Tongue (tissue), 2 donors: ENCODE results near the gene ITGAL. TPM values are rescaled to one million over a fixed set of nuclear protein-coding genes. Genes with fewer than 3 reads are reported as not detected.
"Not testable (repeated sequence)": the region's sequence is repeated elsewhere in the genome, so short reads cannot be mapped to it uniquely, and the experiment has no call there.

ENCODE experiments used
- DNase-seq: peaks from one replicate; pipeline ENCODE4 v3.0.0-alpha.2; 2015
- total RNA-seq: library from RNA; depleted of rRNA; stranded (reverse); fragments of >200 nt; gene quantifications from one replicate; pipeline ENCODE4 v1.2.3, GENCODE V29; 2014

The ITGAL gene
- total RNA-seq, 1 donor from 2014 or later: 3.7 TPM

- no peak for DNase-seq
Observed at GRCh38 chr16:30457743-30458560, 14.6 kb upstream of the ITGAL start.

- DNase-seq: no peak
Observed at GRCh38 chr16:30458561-30459394, 13.8 kb upstream of the ITGAL start.

- DNase-seq: no peak
Observed at GRCh38 chr16:30459456-30459855, 13.1 kb upstream of the ITGAL start.

GRCh38 chr16:30461426-30461825 is 11.1 kb upstream of the ITGAL start:
- not testable (repeated sequence) for DNase-seq

- no peak for DNase-seq
Observed at GRCh38 chr16:30464078-30464477, 8.5 kb upstream of the ITGAL start.

DNA sequence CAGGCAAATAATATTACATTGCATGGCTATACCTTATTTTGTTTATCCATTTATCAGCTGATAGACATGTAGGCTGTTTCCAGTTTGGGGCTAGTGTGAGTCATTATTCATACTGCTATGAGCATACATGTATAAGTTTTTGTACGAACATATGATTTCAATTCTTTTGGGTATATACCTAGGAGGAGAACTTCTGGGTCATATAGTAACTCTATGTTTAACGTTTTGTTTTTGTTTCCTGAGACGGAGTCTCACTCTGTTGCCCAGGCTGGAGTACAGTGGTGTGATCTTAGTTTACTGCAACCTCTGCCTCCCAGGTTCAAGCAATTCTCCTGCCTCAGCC is 2.4 kb upstream of the ITGAL start:
- DNase-seq: no peak

DNA sequence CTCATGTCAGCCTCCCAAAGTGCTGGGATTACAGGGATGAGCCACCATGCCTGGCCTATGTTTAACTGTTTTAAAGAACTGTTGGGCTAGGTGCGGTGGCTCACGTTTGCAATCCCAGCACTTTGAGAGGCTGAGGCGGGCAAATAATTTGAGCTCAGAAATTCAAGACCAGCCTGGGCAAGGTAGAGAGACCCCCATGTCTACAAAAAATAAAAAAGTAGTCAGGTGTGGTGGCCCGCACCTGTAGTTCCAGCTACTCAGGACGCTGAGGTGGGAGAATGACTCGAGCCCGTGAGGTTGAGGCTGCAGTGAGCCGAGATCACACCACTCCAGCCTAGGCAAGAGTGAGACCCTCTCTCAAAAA is 1.9 kb upstream of the ITGAL start:
- no peak for DNase-seq

- no peak for DNase-seq
Observed at GRCh38 chr16:30473231-30474073, 910 bp downstream of the ITGAL start.

- no peak for DNase-seq
Observed at GRCh38 chr16:30474074-30474452, 1.5 kb downstream of the ITGAL start.

- DNase-seq: no peak
Observed at GRCh38 chr16:30474684-30475083, 2.1 kb downstream of the ITGAL start.

DNA sequence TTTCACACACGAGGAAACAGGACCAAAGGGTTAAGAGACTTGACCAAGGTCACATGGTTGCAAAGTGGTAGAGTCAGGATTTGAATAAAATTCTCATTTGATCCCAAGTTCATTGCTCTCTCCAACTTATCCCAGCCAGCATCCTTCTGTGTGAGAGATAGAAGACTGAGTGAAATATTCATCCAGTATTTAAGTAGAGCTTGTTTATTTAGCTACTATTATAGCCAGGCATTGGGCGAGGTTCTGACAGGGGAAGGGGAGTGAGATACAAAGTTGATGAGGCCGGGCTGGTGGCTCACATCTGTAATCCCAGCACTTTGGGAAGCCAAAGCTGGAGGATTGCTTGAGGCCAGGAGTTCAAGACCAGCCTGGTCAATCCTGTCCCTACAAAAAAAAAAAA is 4.4 kb downstream of the ITGAL start:
- DNase-seq: no peak

- DNase-seq: not testable (repeated sequence)
Observed at GRCh38 chr16:30477773-30478172, 5.2 kb downstream of the ITGAL start.

DNA sequence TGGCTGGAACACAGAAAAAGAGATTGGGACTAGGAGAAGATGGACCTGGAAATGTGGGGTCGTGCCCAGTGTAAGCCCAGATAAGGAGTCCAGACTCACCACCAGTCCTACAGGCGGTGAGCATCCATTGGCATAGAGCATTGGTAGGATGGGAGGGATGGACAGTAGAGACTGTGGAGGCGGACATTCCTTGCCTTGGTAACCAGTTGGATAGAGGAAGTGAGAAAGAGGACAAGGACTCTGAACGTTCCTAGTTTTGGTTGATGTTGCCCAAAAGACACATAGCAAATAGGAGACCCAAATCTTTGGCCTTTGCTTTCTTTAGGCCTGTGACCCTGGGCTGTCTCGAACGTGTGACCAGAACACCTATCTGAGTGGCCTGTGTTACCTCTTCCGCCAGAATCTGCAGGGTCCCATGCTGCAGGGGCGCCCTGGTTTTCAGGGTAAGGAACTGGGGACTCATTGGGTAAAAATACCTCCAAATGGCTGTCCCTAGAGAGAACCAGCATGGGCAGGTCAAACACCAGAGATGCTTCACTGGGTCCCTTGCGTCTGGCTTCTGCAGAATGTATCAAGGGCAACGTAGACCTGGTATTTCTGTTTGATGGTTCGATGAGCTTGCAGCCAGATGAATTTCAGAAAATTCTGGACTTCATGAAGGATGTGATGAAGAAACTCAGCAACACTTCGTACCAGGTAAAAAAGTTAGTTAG is 6.4 kb downstream of the ITGAL start:
- DNase-seq: no peak

DNA sequence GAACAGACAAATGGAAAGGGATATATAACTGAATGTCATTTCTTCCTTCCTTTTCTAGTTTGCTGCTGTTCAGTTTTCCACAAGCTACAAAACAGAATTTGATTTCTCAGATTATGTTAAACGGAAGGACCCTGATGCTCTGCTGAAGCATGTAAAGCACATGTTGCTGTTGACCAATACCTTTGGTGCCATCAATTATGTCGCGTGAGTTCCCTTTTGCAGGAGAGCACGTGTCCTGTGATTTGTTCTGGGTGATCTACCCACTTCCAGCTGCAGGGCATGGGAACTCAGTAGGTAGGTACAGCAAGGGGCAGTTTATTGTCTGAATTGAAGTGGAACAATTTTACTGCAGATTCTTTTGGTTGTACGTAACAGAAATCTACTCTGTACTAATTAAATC is 8.8 kb downstream of the ITGAL start:
- DNase-seq: no peak

- DNase-seq: no peak
Observed at GRCh38 chr16:30482366-30482765, 9.8 kb downstream of the ITGAL start.

DNA sequence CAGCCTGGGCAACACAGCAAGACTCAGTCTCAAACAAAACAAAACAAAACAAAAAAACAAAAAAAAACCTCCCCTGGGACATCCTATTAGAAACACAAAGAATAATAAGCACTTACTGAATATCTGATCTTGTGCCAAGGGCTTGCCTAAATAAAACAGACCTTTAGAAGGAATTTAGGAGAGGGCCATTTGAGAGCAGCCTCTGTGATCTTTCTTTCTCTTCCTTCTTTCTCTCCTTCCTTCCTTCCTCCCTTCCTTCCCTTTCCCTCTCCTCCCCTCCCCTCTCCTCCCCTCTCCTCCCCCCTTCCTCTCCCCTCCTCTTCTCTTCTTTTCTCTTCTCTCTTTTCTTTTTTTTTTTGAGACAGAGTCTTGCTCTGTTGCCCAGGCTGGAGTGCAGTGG is 12.3 kb downstream of the ITGAL start:
- DNase-seq: no peak

DNA sequence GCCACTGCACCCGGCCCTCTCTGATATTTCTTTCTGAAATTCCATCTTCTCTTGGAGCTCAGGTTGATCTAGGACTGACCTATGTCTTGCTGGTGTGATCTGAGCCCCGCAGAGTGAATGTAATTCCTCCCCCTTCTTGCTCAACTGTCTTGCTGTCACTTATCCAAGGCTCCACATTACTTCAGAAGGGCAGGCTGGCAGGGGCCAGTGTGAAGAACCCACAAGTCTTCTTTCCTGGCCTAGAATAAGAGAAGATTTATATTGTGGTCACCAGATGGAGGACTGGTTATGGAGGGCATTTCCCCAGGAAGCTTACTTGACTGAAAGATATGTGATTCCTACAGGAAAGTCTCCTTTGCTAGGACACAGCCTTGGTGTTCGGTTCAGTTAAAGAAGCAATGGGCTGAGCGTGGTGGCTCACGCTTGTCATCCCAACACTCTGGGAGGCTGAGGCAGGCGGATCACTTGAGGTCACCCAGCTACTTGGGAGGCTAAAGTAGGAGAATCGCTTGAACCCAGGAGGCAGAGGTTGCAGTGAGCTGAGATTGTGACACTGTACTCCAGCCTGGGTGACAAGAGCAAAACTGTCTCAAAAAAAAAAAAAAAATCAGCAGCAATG is 13.4 kb downstream of the ITGAL start:
- DNase-seq: no peak

DNA sequence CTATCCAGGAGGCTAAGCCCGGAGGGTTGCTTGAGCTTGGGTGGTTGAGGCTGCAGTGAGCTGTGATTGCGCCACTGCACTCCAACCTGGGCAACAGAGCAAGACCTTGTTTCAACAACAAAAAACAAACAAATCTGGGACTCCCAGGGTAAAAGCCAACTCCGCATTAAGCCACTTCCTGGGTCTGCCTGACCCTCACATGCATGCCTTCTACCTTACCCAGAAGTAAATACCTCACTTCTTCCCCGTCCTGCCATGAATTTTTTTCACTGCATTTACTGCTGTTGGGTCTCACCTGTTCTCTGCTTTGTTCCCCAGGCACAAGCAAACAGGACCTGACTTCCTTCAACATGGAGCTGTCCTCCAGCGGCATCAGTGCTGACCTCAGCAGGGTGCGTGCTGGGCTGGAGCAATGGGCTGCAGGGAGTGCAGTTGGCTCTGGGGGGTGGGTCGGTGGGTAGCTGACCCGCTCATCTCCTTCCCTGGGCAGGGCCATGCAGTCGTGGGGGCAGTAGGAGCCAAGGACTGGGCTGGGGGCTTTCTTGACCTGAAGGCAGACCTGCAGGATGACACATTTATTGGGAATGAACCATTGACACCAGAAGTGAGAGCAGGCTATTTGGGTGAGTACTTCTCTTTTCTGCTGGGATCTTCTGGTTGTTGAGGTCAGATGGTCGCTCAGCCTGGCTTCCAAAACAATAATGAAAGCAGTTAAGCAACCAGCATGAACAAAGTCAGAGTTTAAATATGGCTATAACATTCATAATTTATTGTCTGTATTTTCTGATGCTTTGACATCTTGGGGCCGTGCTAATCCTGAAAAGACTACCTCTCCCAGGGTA is 16.4 kb downstream of the ITGAL start:
- no peak for DNase-seq

DNA sequence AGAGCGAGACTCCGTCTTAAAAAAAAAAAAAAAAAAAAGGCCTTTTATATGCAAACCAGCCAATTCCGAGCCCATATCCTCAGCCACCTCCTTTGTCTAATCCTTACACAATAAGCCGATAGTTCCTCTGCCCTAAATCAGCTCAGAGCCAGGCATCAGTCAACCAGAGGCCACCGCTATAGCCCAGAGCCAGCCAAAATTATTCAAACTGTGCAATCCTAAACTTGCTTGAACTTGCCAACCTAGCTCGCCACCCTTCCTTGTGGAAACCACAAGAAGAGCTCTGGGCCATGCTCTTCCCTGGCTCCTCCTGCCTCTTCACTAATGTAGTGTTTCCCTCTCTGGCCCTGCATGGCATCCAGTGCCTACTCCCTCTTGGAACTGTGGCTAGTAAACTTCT is 17.7 kb downstream of the ITGAL start:
- no peak for DNase-seq

DNA sequence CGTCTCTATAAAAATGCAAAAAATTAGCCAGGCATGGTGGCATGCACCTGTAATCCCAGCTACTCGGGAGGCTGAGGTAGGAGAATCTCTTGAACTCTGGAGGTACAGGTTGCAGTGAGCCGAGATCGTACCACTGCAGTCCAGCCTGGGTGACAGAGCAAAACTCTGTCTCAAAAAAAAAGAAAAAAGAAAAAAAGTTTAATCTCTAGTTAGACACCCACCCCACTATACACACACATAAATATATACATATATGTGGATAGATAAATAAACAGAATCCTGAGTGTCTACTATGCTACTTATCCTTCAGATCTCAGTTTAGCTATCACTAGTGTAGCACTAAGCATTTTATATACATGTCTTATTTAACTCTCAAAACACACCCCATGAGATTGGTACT is 18.7 kb downstream of the ITGAL start:
- no peak for DNase-seq
